HG03108 (cell line): ENCODE results near the gene RAB38.

Experiments
- ATAC-seq: cut with Tn5 transposase; IDR thresholded peaks from one replicate; pipeline ENCODE4 v1.9.1; 2021; ENCODE audit warnings: moderate library complexity; ENCODE audit not compliant: unreplicated experiment

Gene RAB38

GRCh38 chr11:88174709-88175568 is at the start of gene RAB38:
Gene RAB38 (minus strand): TSS chr11:88175443. CDS start chr11:88175384, 59 bp downstream.
- ATAC-seq = no peak

- ATAC-seq = no peak
Measured at GRCh38 chr11:88213406-88213805, 38.2 kb upstream of the RAB38 start.

- ATAC-seq = no peak
Measured at GRCh38 chr11:88212300-88212699, 37.1 kb upstream of the RAB38 start.

- ATAC-seq = no peak
Measured at GRCh38 chr11:88208745-88209144, 33.5 kb upstream of the RAB38 start.

GRCh38 chr11:88206751-88207150 is 31.5 kb upstream of the RAB38 start:
- no peak for ATAC-seq

- ATAC-seq = no peak
Measured at GRCh38 chr11:88204353-88204752, 29.1 kb upstream of the RAB38 start.

GRCh38 chr11:88203604-88204003 is 28.4 kb upstream of the RAB38 start:
- no peak for ATAC-seq

GRCh38 chr11:88202498-88202897 is 27.3 kb upstream of the RAB38 start:
- no peak for ATAC-seq

GRCh38 chr11:88196393-88196792 is 21.1 kb upstream of the RAB38 start:
- ATAC-seq = no peak

- ATAC-seq = no peak
Measured at GRCh38 chr11:88195908-88196307, 20.7 kb upstream of the RAB38 start.

- ATAC-seq = peak; percentile 55
Measured at GRCh38 chr11:88194990-88195389, 19.7 kb upstream of the RAB38 start.

GRCh38 chr11:88193278-88193677 is 18.0 kb upstream of the RAB38 start:
- ATAC-seq = peak; percentile 42

- ATAC-seq = no peak
Measured at GRCh38 chr11:88188932-88189253, 13.7 kb upstream of the RAB38 start.

- no peak for ATAC-seq
Measured at GRCh38 chr11:88188251-88188931, 13.1 kb upstream of the RAB38 start.

- no peak for ATAC-seq
Measured at GRCh38 chr11:88183233-88183632, 8.0 kb upstream of the RAB38 start.

GRCh38 chr11:88181776-88182175 is 6.5 kb upstream of the RAB38 start:
- no peak for ATAC-seq

- no peak for ATAC-seq
Measured at GRCh38 chr11:88179971-88180629, 4.9 kb upstream of the RAB38 start.

GRCh38 chr11:88179141-88179540 is 3.9 kb upstream of the RAB38 start:
- ATAC-seq = peak; percentile 60

- no peak for ATAC-seq
Measured at GRCh38 chr11:88178191-88178590, 2.9 kb upstream of the RAB38 start.

- no peak for ATAC-seq
Measured at GRCh38 chr11:88175569-88176075, 379 bp upstream of the RAB38 start.

GRCh38 chr11:88173956-88174355 is 1.3 kb downstream of the RAB38 start:
- no peak for ATAC-seq

GRCh38 chr11:88171982-88172381 is 3.3 kb downstream of the RAB38 start:
- ATAC-seq = no peak
